HG03025 (cell line): ENCODE results near the gene CRADD.
"Not testable (repeated sequence)": the region's sequence is repeated elsewhere in the genome, so short reads cannot be mapped to it uniquely, and the experiment has no call there.

Source experiments
- ATAC-seq: cut with Tn5 transposase; IDR thresholded peaks from one replicate; pipeline ENCODE4 v1.9.1; 2021; ENCODE audit warnings: mild to moderate bottlenecking, moderate library complexity; ENCODE audit not compliant: unreplicated experiment, low FRiP score

CRADD gene

GRCh38 chr12:93704625-93705024, 27.4 kb downstream of the CRADD start:
- ATAC-seq: no peak

- no peak for ATAC-seq
Observed at GRCh38 chr12:93705237-93705636, 28.1 kb downstream of the CRADD start.

- ATAC-seq: no peak
Observed at GRCh38 chr12:93706387-93706786, 29.2 kb downstream of the CRADD start.

- no peak for ATAC-seq
Observed at GRCh38 chr12:93706824-93707223, 29.6 kb downstream of the CRADD start.

- ATAC-seq: no peak
Observed at GRCh38 chr12:93707836-93708235, 30.7 kb downstream of the CRADD start.

- no peak for ATAC-seq
Observed at GRCh38 chr12:93708952-93709351, 31.8 kb downstream of the CRADD start.

- no peak for ATAC-seq
Observed at GRCh38 chr12:93709386-93709785, 32.2 kb downstream of the CRADD start.

- ATAC-seq: no peak
Observed at GRCh38 chr12:93710574-93710926, 33.4 kb downstream of the CRADD start.

- not testable (repeated sequence) for ATAC-seq
Observed at GRCh38 chr12:93711502-93711901, 34.3 kb downstream of the CRADD start.

GRCh38 chr12:93712200-93712599, 35.0 kb downstream of the CRADD start:
- ATAC-seq: no peak

GRCh38 chr12:93713060-93713459, 35.9 kb downstream of the CRADD start:
- no peak for ATAC-seq

- ATAC-seq: no peak
Observed at GRCh38 chr12:93713800-93714199, 36.6 kb downstream of the CRADD start.

- ATAC-seq: no peak
Observed at GRCh38 chr12:93714382-93714781, 37.2 kb downstream of the CRADD start.

GRCh38 chr12:93719710-93720109, 42.5 kb downstream of the CRADD start:
- ATAC-seq: no peak

- ATAC-seq: no peak
Observed at GRCh38 chr12:93720559-93720958, 43.4 kb downstream of the CRADD start.

GRCh38 chr12:93722179-93722578, 45.0 kb downstream of the CRADD start:
- ATAC-seq: no peak

- no peak for ATAC-seq
Observed at GRCh38 chr12:93722835-93723567, 45.8 kb downstream of the CRADD start.

- ATAC-seq: no peak
Observed at GRCh38 chr12:93723568-93723930, 46.4 kb downstream of the CRADD start.

- no peak for ATAC-seq
Observed at GRCh38 chr12:93725531-93725930, 48.4 kb downstream of the CRADD start.

- ATAC-seq: no peak
Observed at GRCh38 chr12:93727195-93727811, 50.1 kb downstream of the CRADD start.

GRCh38 chr12:93727911-93728310, 50.7 kb downstream of the CRADD start:
- ATAC-seq: no peak

GRCh38 chr12:93729934-93730333, 52.8 kb downstream of the CRADD start:
- ATAC-seq: no peak
